Adrenal gland (tissue), 12 donors: ENCODE data around the gene CCNY. TPM values are rescaled to one million over a fixed set of nuclear protein-coding genes. Genes with fewer than 3 reads are reported as not detected.

Experiments used
- DNase-seq, 7 donors: peaks; one replicate each; pipeline ENCODE4 v3.0.0-alpha.2; 2019 to 2020
- H3K27ac ChIP-seq, 5 donors: fragments of 200-600 bp; sonication (generic) in 4 of 5; 1 replicate in 3 of 5; 2 replicates in 2 of 5; pipeline versions ENCODE4 v1.5.1 to v1.8.0; 2016 to 2020; ENCODE audit warnings: mild to moderate bottlenecking in 1 of 5
- H3K27me3 ChIP-seq: fragments of 200-600 bp; 2 replicates; pipeline ENCODE4 v1.8.0; 2021
- H3K36me3 ChIP-seq, 2 donors: fragments of 200-600 bp; replicated peaks in 1 of 2; 1 replicate in 1 of 2; 2 replicates in 1 of 2; pipeline versions ENCODE4 v1.5.1 to v1.8.0; 2018 to 2022
- H3K4me1 ChIP-seq, 2 donors: fragments of 200-600 bp; replicated peaks in 1 of 2; 1 replicate in 1 of 2; 2 replicates in 1 of 2; pipeline versions ENCODE4 v1.5.1 to v1.8.0; 2018 to 2021
- H3K4me3 ChIP-seq, 4 donors: fragments of 200-600 bp; sonication (generic) in 3 of 4; one replicate each; pipeline ENCODE4 v1.5.1; 2016 to 2018
- H3K9me3 ChIP-seq, 3 donors: fragments of 200-600 bp; sonication (generic) in 1 of 3; replicated peaks in 1 of 3; 1 replicate in 2 of 3; 2 replicates in 1 of 3; pipeline versions ENCODE4 v1.5.1 to v1.8.0; 2016 to 2021
- POLR2A ChIP-seq, 2 donors: fragments of 450-650 bp; IDR thresholded peaks; one replicate each; pipeline ENCODE4 v1.6.1; 2017; ENCODE audit warnings: antibody characterized with exemption in 2 of 2, mild to moderate bottlenecking in 2 of 2, moderate library complexity in 1 of 2
- WGBS, 4 donors: extraction: QIAGEN DNeasy Blood & Tissue Kit in 2 of 4; methylation state at CpG; one replicate each; pipeline versions ENCODE4 v1.1.5 to v1.1.7; 2013 to 2017; 5-methylcytosine and 5-hydroxymethylcytosine counted together
- intact Hi-C, 2 donors: fragments of 100-400 bp; cut with DNase I; formaldehyde crosslinking; loops; one replicate each; pipeline versions ENCODE4 v1.14.1 to v1.15.0; 2022 to 2023
- polyA plus RNA-seq, 3 donors: library from polyadenylated mRNA; stranded (reverse); fragments of 200-250 nt in 2 of 3; fragments of 350-450 nt in 1 of 3; fragmentation: Illumina TruSeq in 1 of 3; extraction: RNeasy Lipid Tissue Mini Kit (QIAGEN cat#74804) in 1 of 3; gene quantifications; one replicate each; pipeline ENCODE4 v1.2.3, GENCODE V29; 2013 to 2014
- total RNA-seq, 9 donors: library from RNA; depleted of rRNA in 4 of 9; stranded (reverse); fragments of >200 nt in 4 of 9; fragments of 120-200 nt in 1 of 9; fragmentation: NEBNext Ultra II Directional in 1 of 9; extraction: Animal tissue kit (Norgen Biotek cat#: 25700) in 1 of 9; gene quantifications; one replicate each; pipeline versions ENCODE4 v1.1.0 to v1.2.4, GENCODE V29; 2013 to 2023
- TF ChIP-seq, protein P1 (sequence below), 6 experiments: fragments of 450-650 bp in 4 of 6; fragments of 200-600 bp in 2 of 6; sonication (generic) in 1 of 6; IDR thresholded peaks; 1 replicate in 5 of 6; 2 replicates in 1 of 6; pipeline versions ENCODE4 v1.5.1 to v1.8.0; 2016 to 2021; ENCODE audit warnings: antibody characterized with exemption in 6 of 6, mild to moderate bottlenecking in 2 of 6, moderate library complexity in 1 of 6
- donor health status: healthy with polysubstance abuse.
- donor health status: Bipolar disorder and iron deficiency.
- donor health status: DM: yes; HTN: yes; CAD: no.
- donor health status: DM: no; HTN: no; CAD: no.
- donor health status: DM: no; HTN: no; CAD: no.
- donor health status: DM: yes; HTN: yes; CAD: no.

CCNY gene
- total and polyA plus RNA-seq, 12 donors: 18.3 to 87.0 (median 45.2) TPM

DNA sequence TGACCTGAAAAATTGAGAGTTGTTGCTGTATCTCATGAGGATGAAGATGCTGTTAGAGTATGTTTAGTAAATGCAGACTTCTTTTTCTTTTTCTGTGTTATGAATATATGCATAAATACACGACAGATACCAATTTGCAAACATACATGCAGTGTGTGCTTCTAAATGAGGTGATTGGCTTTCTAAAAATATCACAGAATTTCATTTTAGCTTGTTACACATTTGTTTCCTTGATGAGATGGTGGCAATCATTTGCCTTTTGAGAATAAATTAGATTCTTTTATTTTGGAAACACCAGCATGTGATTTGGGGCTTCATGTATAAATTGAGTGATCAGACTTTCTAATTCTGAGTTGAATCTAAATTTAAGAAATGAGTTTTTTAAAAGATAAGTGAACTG lies 29.7 kb downstream of the CCNY start:
- DNase-seq: no peak
- intact Hi-C loops: no loop called here
- Histone ChIP-seq H3K4me1 (peaks cover 20 to 26% of the 10 kb centered on the region in 2 donors), H3K9me3 (no peaks in the 10 kb centered on the region), H3K27me3 (no peaks in the 10 kb centered on the region), H3K36me3 (no peaks in the 10 kb centered on the region), H3K4me3 (no peak overlapping the region), H3K27ac (no peak overlapping the region)
- 89 to 100% (median 93%) methylated on average over 1 of the region's 1 CpG for WGBS, 4 donors
- TF ChIP-seq, protein P1, sequence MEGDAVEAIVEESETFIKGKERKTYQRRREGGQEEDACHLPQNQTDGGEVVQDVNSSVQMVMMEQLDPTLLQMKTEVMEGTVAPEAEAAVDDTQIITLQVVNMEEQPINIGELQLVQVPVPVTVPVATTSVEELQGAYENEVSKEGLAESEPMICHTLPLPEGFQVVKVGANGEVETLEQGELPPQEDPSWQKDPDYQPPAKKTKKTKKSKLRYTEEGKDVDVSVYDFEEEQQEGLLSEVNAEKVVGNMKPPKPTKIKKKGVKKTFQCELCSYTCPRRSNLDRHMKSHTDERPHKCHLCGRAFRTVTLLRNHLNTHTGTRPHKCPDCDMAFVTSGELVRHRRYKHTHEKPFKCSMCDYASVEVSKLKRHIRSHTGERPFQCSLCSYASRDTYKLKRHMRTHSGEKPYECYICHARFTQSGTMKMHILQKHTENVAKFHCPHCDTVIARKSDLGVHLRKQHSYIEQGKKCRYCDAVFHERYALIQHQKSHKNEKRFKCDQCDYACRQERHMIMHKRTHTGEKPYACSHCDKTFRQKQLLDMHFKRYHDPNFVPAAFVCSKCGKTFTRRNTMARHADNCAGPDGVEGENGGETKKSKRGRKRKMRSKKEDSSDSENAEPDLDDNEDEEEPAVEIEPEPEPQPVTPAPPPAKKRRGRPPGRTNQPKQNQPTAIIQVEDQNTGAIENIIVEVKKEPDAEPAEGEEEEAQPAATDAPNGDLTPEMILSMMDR (IDR thresholded peaks at IDR 0.05): no peak
- no peak for TF ChIP-seq POLR2A (IDR thresholded peaks at IDR 0.05)

DNA sequence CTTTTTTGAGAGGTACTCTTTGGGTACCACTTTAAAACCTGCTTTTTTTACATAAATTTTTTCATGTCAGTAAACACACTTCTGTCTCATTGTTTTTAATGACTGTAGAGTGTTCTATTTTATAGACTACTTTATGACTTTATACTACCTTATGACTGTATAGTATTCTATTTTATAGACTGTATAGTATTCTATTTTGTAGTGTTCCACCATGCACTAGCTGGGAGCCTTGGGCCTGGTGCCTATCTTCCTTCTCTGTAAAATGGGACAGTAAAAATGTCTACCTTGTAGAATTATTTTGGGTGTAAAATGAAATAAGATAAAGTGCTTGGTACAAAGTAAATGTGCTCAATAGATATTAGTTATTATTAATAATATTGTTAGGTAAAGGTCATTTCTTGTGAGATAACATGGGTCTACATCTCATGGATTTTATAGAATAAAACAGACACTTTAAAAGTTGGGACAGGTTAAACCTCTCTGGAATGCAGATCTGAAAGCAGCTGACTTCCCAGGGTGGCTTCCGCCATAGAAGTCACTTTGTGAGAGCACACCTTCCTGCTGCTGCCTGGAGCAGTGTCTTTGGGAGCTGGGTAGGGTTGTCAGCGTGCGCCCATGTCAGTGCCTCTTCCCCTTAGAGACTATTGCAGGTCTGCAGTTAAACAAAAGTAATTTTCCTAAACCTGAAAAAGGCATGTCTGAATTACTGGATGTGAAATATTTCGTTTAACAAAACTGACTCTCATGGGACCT lies 31.0 kb downstream of the CCNY start:
- Histone ChIP-seq H3K4me1 (peaks cover 20 to 38% of the 10 kb centered on the region in 2 donors), H3K4me3 (no peak overlapping the region), H3K36me3 (no peaks in the 10 kb centered on the region), H3K9me3 (no peaks in the 10 kb centered on the region), H3K27me3 (no peaks in the 10 kb centered on the region), H3K27ac (peak overlapping the region in 2 of 5 donors; percentile 18 to 64)
- DNase-seq: no peak
- intact Hi-C loops: no loop called here
- WGBS, 4 donors: 90 to 96% (median 92%) methylated on average over 4 of the region's 4 CpGs
- no peak for TF ChIP-seq POLR2A (IDR thresholded peaks at IDR 0.05)
- TF ChIP-seq, protein P1 (IDR thresholded peaks at IDR 0.05): no peak

DNA sequence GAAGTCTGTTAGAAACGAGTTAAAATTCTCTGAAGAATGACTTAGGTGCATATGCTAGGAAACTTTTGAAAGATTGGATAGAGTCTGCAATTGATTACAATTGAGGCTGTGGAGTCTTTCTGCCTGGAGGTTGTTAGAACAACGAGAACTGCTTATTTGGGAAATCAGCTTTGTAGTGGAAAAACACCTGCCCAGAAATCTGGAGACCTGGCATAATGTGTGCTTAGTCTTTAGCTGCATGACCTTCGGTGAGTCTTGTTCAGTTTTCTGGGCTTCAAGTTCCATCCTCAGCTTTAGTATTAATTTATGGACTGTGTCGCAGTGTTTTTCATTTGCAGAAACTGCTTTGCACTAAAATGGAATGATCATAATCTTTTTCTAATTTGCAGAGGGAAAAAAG lies 31.7 kb downstream of the CCNY start:
- intact Hi-C loops: no loop called here
- Histone ChIP-seq H3K27me3 (no peaks in the 10 kb centered on the region), H3K4me1 (peaks cover 23 to 44% of the 10 kb centered on the region in 2 donors), H3K36me3 (no peaks in the 10 kb centered on the region), H3K9me3 (no peaks in the 10 kb centered on the region), H3K27ac (peak overlapping the region in 3 of 5 donors; percentile 18 to 64 (median 52)), H3K4me3 (no peak overlapping the region)
- no peak for DNase-seq
- TF ChIP-seq POLR2A (IDR thresholded peaks at IDR 0.05): no peak
- TF ChIP-seq, protein P1 (IDR thresholded peaks at IDR 0.05): no peak
- 43 to 59% (median 44%) methylated on average over 4 of the region's 4 CpGs for WGBS, 4 donors

DNA sequence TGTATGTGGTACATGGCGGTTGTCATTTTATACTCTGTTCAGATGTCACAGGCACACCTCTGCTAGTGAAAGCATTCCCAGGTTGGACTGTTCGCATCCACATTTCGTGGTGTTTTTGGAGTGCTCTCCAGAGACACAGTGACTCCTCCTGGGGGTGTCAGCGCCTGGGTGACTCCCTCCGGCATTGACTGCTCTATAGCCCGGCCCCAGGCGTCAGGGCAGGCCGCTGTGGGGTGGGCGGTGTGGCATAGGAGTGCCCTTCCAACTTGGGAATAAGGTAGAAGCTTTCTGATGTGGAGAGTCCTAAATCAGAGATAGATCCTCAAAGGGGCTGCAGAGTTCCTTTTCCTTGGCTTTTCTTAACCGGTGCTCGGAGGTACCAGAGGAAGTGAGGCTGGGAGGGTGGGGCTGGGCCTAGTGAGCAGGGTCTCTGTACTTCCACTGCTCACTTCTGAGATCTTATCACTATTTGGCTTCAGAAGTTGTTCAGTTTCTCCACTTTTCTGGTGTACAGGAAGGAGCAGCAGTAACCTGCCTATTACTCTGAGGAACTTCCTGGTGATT lies 32.3 kb downstream of the CCNY start:
- Histone ChIP-seq H3K27me3 (no peaks in the 10 kb centered on the region), H3K4me1 (peaks cover 25 to 50% of the 10 kb centered on the region in 2 donors), H3K36me3 (no peaks in the 10 kb centered on the region), H3K27ac (peak overlapping the region in 3 of 5 donors; percentile 52 to 74 (median 64)), H3K9me3 (no peaks in the 10 kb centered on the region), H3K4me3 (no peak overlapping the region)
- no peak for DNase-seq
- WGBS, 4 donors: 76 to 90% (median 77%) methylated on average over 9 to 11 of the region's 11 CpGs
- TF ChIP-seq POLR2A (IDR thresholded peaks at IDR 0.05): no peak
- TF ChIP-seq, protein P1 (IDR thresholded peaks at IDR 0.05): no peak
- intact Hi-C loops: no loop called here
